ENCODE measurements around the gene HNRNPAB.

GRCh38 chr5:178203670-178204181 is 607 bp upstream of the HNRNPAB start:
- TF ChIP-seq, protein P1, sequence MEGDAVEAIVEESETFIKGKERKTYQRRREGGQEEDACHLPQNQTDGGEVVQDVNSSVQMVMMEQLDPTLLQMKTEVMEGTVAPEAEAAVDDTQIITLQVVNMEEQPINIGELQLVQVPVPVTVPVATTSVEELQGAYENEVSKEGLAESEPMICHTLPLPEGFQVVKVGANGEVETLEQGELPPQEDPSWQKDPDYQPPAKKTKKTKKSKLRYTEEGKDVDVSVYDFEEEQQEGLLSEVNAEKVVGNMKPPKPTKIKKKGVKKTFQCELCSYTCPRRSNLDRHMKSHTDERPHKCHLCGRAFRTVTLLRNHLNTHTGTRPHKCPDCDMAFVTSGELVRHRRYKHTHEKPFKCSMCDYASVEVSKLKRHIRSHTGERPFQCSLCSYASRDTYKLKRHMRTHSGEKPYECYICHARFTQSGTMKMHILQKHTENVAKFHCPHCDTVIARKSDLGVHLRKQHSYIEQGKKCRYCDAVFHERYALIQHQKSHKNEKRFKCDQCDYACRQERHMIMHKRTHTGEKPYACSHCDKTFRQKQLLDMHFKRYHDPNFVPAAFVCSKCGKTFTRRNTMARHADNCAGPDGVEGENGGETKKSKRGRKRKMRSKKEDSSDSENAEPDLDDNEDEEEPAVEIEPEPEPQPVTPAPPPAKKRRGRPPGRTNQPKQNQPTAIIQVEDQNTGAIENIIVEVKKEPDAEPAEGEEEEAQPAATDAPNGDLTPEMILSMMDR (IDR thresholded peaks at IDR 0.05; ENCODE audit: insufficient read depth, low read depth, low read length): no peak
- TF ChIP-seq EZH2 (IDR thresholded peaks at IDR 0.05; ENCODE audit: insufficient read depth, low read length): no peak
